B cell (primary cell): Measurements from ENCODE around the gene APPBP2. TPM values are rescaled to one million over a fixed set of nuclear protein-coding genes. Genes with fewer than 3 reads are reported as not detected.

ENCODE experiments used
- ATAC-seq: fragments of 200-7000 bp; cut with Tn5 transposase; one replicate; pipeline ENCODE4 v1.10.0; 2021; ENCODE audit warnings: low read depth, mild to moderate bottlenecking, moderate number of reproducible peaks, moderate library complexity
- CTCF ChIA-PET: fragments of 350-600 bp; sonication (Branson Sonifier 250); formaldehyde crosslinking; loops from one replicate; lab custom pipeline; 2021; ENCODE audit warnings: antibody characterized with exemption, inconsistent platforms; lab: Charles Lee
- POLR2A ChIA-PET: fragments of 350-600 bp; sonication (Branson Sonifier 250); formaldehyde crosslinking; loops from one replicate; lab custom pipeline; 2021; ENCODE audit warnings: antibody characterized with exemption; lab: Charles Lee
- DNase-seq: peaks from one replicate; pipeline ENCODE4 v3.0.0; 2013
- H2AFZ ChIP-seq: 2 replicates; pipeline ENCODE4 v1.6.1; 2012; ENCODE audit warnings: mild to moderate bottlenecking, low read depth, low read length; ENCODE audit not compliant: insufficient read depth, poor library complexity, severe bottlenecking
- H3K27ac ChIP-seq, 2 donors: 1 replicate in 1 of 2; 2 replicates in 1 of 2; pipeline ENCODE4 v1.5.1; 2012 to 2013; ENCODE audit warnings: low read length in 2 of 2, mild to moderate bottlenecking in 2 of 2, moderate library complexity in 1 of 2
- H3K27me3 ChIP-seq, 4 experiments: fragments of 200-600 bp in 1 of 4; sonication (generic) in 1 of 4; replicated peaks in 1 of 4; 1 replicate in 2 of 4; 2 replicates in 2 of 4; pipeline versions ENCODE4 v1.6.1 to v1.7.0; 2013 to 2016; ENCODE audit warnings: low read length in 3 of 4, mild to moderate bottlenecking in 2 of 4, mixed read lengths in 1 of 4, moderate library complexity in 1 of 4; ENCODE audit not compliant: insufficient read depth in 4 of 4, control insufficient read depth in 3 of 4; ENCODE audit errors: control extremely low read depth in 1 of 4
- H3K36me3 ChIP-seq, 2 experiments: replicated peaks in 1 of 2; 1 replicate in 1 of 2; 2 replicates in 1 of 2; pipeline versions ENCODE4 v1.6.1 to v1.7.1; 2013; ENCODE audit warnings: low read length in 1 of 2; ENCODE audit not compliant: insufficient read depth in 2 of 2, control insufficient read depth in 1 of 2; ENCODE audit errors: control extremely low read depth in 1 of 2, extremely low read depth in 1 of 2
- H3K4me1 ChIP-seq, 2 donors: fragments of 200-600 bp in 1 of 2; sonication (generic) in 1 of 2; 1 replicate in 1 of 2; 2 replicates in 1 of 2; pipeline versions ENCODE4 v1.5.1 to v1.6.1; 2013 to 2017; ENCODE audit warnings: low read length in 2 of 2; ENCODE audit not compliant: control insufficient read depth in 2 of 2, insufficient read depth in 2 of 2
- H3K4me2 ChIP-seq: replicated peaks from 2 replicates; pipeline ENCODE3; 2012; ENCODE audit warnings: mild to moderate bottlenecking, low read depth, low read length; ENCODE audit not compliant: poor library complexity, severe bottlenecking
- H3K4me3 ChIP-seq, 5 experiments: fragments of 200-600 bp in 1 of 5; sonication (generic) in 1 of 5; 1 replicate in 3 of 5; 2 replicates in 2 of 5; pipeline versions ENCODE4 v1.5.1 to v1.7.0; 2011 to 2016; ENCODE audit warnings: low read length in 4 of 5, mild to moderate bottlenecking in 4 of 5, low read depth in 2 of 5, control low read depth in 1 of 5, moderate library complexity in 1 of 5; ENCODE audit not compliant: insufficient read depth in 1 of 5; ENCODE audit errors: control extremely low read depth in 1 of 5, extremely low read depth in 1 of 5
- H3K79me2 ChIP-seq: fragments of 200-600 bp; sonication (generic); one replicate; pipeline ENCODE4 v1.6.0; 2016; ENCODE audit warnings: low read length; ENCODE audit not compliant: control insufficient read depth, insufficient read depth
- H3K9ac ChIP-seq: fragments of 200-600 bp; sonication (generic); 2 replicates; pipeline ENCODE4 v1.6.1; 2017; ENCODE audit warnings: mild to moderate bottlenecking, low read length, moderate library complexity
- H3K9me3 ChIP-seq, 3 donors: one replicate each; pipeline versions ENCODE4 v1.6.1 to v1.7.1; 2013; ENCODE audit warnings: low read length in 2 of 3; ENCODE audit not compliant: control insufficient read depth in 2 of 3, insufficient read depth in 1 of 3; ENCODE audit errors: control extremely low read depth in 1 of 3
- H4K20me1 ChIP-seq: 2 replicates; pipeline ENCODE4 v1.6.0; 2012; ENCODE audit warnings: mild to moderate bottlenecking, low read length; ENCODE audit not compliant: insufficient read depth, control insufficient read depth, poor library complexity, severe bottlenecking
- H3K27ac Mint-ChIP-seq: one replicate; pipeline ENCODE4 v1.8.0; 2021; ENCODE audit warnings: mixed read lengths
- H3K27me3 Mint-ChIP-seq: one replicate; pipeline ENCODE4 v1.8.0; 2021; ENCODE audit warnings: mixed read lengths
- H3K4me1 Mint-ChIP-seq: one replicate; pipeline ENCODE4 v1.8.0; 2021; ENCODE audit warnings: mixed read lengths
- H3K4me3 Mint-ChIP-seq: one replicate; pipeline ENCODE4 v1.8.0; 2021; ENCODE audit warnings: mixed read lengths
- H3K9me3 Mint-ChIP-seq: one replicate; pipeline ENCODE4 v1.8.0; 2022; ENCODE audit warnings: mixed read lengths; ENCODE audit not compliant: insufficient read depth
- EZH2 ChIP-seq: IDR thresholded peaks from 2 replicates; pipeline ENCODE4 v1.6.1; 2012; ENCODE audit warnings: borderline replicate concordance, low read depth, mild to moderate bottlenecking, moderate library complexity, low read length; ENCODE audit not compliant: insufficient read depth, poor library complexity, severe bottlenecking
- WGBS: methylation state at CpG from one replicate; pipeline ENCODE4 v1.1.5; 2013; ENCODE audit warnings: missing lambda C conversion rate; ENCODE audit not compliant: insufficient coverage; 5-methylcytosine and 5-hydroxymethylcytosine counted together
- intact Hi-C: fragments of 100-400 bp; cut with micrococcal nuclease; formaldehyde crosslinking; loops from one replicate; pipeline ENCODE4 v1.10.0; 2022
- polyA plus RNA-seq: library from polyadenylated mRNA; depleted of rRNA; stranded (reverse); fragments of >200 nt; gene quantifications from 2 replicates; pipeline ENCODE4 v1.2.3, GENCODE V29; 2012
- total RNA-seq, 2 donors: library from RNA; stranded (reverse); fragments of 120-200 nt in 1 of 2; gene quantifications; 1 replicate in 1 of 2; 2 replicates in 1 of 2; pipeline versions ENCODE4 v1.2.3 to v1.2.4, GENCODE V29; 2013 to 2022
- TF ChIP-seq, protein P1 (sequence below): fragments of 200-600 bp; IDR thresholded peaks from one replicate; pipeline ENCODE4 v1.8.0; 2022; ENCODE audit warnings: antibody characterized with exemption, mild to moderate bottlenecking

The APPBP2 gene
- total and polyA plus RNA-seq, 2 donors (not counting 1 experiment from before 2014, with no cell fraction given) = 6.3 to 38.8 TPM

DNA sequence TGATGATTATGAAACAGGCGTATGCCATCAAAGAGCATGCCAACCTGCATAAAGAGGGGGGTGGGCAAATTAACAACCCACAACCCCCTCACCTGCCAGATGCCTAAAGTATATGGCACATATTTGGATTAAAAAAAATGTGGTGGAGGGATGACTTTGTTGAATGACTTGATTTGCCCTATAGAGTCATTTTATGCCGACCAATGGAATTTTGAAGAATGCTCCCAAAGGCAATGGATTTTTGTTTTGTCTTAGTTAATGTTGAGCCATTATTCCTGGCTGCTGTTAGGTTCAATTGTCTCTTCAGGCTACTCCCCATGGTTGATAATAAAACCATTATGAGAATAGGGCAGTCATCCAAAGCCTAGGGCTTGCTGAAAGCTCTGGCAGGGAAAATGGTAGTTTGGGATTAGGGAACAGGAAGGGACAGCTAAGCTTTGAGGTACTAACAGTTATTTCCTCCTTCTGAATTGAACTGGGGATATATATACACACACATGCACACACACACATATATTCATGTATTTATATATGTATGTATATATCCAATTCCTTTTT lies 109.6 kb downstream of the APPBP2 start:
- POLR2A ChIA-PET = interaction anchor here (0.7 kb wide), 1 partner anchor 30 kb away, joined by 4 read pairs; no protein-coding TSS in a partner anchor
- no peaks in the 10 kb centered on the region for H3K9me3 ChIP-seq
- no peak overlapping the region for H2AFZ ChIP-seq
- Mint-ChIP-seq H3K9me3 (no peaks in the 10 kb centered on the region), H3K27me3 (no peaks in the 10 kb centered on the region), H3K4me1 (peaks cover 7% of the 10 kb centered on the region), H3K4me3 (no peak overlapping the region), H3K27ac (no peak overlapping the region)
- peaks cover 4 to 7% of the 10 kb centered on the region in 2 donors for H3K4me1 ChIP-seq
- intact Hi-C loops = no loop called here
- no peak overlapping the region for H3K9ac ChIP-seq
- no peaks in the 10 kb centered on the region for H4K20me1 ChIP-seq
- no peaks in the 10 kb centered on the region for H3K79me2 ChIP-seq
- CTCF ChIA-PET = no interaction called here
- DNase-seq = no peak
- H3K27me3 ChIP-seq = no peaks in the 10 kb centered on the region
- H3K4me2 ChIP-seq = no peak overlapping the region
- no peak for TF ChIP-seq EZH2
- TF ChIP-seq, protein P1, sequence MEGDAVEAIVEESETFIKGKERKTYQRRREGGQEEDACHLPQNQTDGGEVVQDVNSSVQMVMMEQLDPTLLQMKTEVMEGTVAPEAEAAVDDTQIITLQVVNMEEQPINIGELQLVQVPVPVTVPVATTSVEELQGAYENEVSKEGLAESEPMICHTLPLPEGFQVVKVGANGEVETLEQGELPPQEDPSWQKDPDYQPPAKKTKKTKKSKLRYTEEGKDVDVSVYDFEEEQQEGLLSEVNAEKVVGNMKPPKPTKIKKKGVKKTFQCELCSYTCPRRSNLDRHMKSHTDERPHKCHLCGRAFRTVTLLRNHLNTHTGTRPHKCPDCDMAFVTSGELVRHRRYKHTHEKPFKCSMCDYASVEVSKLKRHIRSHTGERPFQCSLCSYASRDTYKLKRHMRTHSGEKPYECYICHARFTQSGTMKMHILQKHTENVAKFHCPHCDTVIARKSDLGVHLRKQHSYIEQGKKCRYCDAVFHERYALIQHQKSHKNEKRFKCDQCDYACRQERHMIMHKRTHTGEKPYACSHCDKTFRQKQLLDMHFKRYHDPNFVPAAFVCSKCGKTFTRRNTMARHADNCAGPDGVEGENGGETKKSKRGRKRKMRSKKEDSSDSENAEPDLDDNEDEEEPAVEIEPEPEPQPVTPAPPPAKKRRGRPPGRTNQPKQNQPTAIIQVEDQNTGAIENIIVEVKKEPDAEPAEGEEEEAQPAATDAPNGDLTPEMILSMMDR = no peak
- no peaks in the 10 kb centered on the region for H3K36me3 ChIP-seq
- H3K4me3 ChIP-seq = no peak overlapping the region
- H3K27ac ChIP-seq = no peak overlapping the region
- ATAC-seq = no peak
- WGBS = 100% methylated on average over 1 of the region's 2 CpGs

DNA sequence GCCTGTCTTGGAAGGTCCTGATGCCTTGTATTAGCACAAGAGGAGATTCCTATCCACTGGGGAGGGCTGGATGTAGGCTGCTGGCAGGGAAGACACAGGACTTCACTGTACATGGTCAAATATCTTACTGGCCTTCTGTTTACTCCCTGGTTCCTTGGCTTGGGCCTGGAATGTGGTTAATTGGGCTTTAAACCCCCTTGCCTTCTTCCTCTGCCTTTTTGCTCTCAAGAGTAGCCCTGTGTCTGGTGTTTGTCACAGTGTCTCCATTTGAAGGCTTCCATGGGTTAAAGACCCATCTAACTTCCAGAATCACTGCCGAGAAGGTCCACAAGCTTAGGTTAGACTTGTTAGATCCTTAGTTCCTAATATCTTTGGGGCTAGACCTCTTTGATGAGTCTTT lies 110.9 kb downstream of the APPBP2 start:
- 100% methylated on average over 1 of the region's 1 CpG for WGBS
- H3K79me2 ChIP-seq = no peaks in the 10 kb centered on the region
- CTCF ChIA-PET = interaction anchor here (1.5 kb wide), 1 partner anchor 8 kb away, joined by 4 read pairs; no protein-coding TSS in a partner anchor

More for the DNA sequence above, 110.9 kb downstream of the APPBP2 start:
- DNase-seq (no peak), ATAC-seq (no peak)
- Histone ChIP-seq H3K9me3 (peaks cover 0 to 4% (median 0%) of the 10 kb centered on the region in 3 donors), H3K27ac (no peak overlapping the region), H2AFZ (no peak overlapping the region), H3K4me3 (no peak overlapping the region), H3K36me3 (no peaks in the 10 kb centered on the region), H3K4me2 (no peak overlapping the region), H3K27me3 (no peaks in the 10 kb centered on the region), H4K20me1 (no peaks in the 10 kb centered on the region), H3K4me1 (no peaks in the 10 kb centered on the region), H3K9ac (no peak overlapping the region)
- Mint-ChIP-seq H3K4me1 (peaks cover 1% of the 10 kb centered on the region), H3K9me3 (no peaks in the 10 kb centered on the region), H3K4me3 (no peak overlapping the region), H3K27me3 (no peaks in the 10 kb centered on the region), H3K27ac (no peak overlapping the region)
- TF ChIP-seq, protein P1 = no peak
- TF ChIP-seq EZH2 = no peak
- intact Hi-C loops = no loop called here
- POLR2A ChIA-PET = no interaction called here
